ENCODE data around the gene TNF. TPM values are rescaled to one million over a fixed set of nuclear protein-coding genes. Genes with fewer than 3 reads are reported as not detected.

The TNF gene
- total and polyA plus RNA-seq, 12 donors, result 0.22 to 3.2 (median 1.0) TPM; not detected in 1

- 91 to 97% (median 96%) methylated on average over 14 to 19 of the region's 19 CpGs for WGBS, 4 donors
- Histone ChIP-seq H3K4me3 (no peak overlapping the region), H3K27me3 (no peaks in the 10 kb centered on the region), H3K36me3 (replicated peaks in 1 of 2) (peaks cover 0 to 97% of the 10 kb centered on the region in 2 donors), H3K9me3 (replicated peaks in 1 of 3) (no peaks in the 10 kb centered on the region), H3K4me1 (replicated peaks in 1 of 2) (peaks cover 0 to 3% of the 10 kb centered on the region in 2 donors), H3K27ac (no peak overlapping the region)
- TF ChIP-seq CTCF (IDR thresholded peaks at IDR 0.05) (no peak), POLR2A (IDR thresholded peaks at IDR 0.05) (no peak)
- intact Hi-C loops (cut with DNase I), result no loop called here
- no peak for DNase-seq
Measured at GRCh38 chr6:31627690-31628287, 52.4 kb downstream of the TNF start.

Small RNAs within 50 kb of the gene (small RNA-seq; reads per million reads assigned to genes)
- 4.4 to 4.6 reads per million in 2 donors for gene SNORA38
- 193 to 247 reads per million in 2 donors for gene SNORD117
- gene SNORD84, result 0 reads per million in 2 donors
- gene UQCRHP1, result 0 reads per million in 2 donors

Other genes with a start within 250 kb of the TNF start
Only the 30 nearest of the 34 such genes appear.
- gene HLA-B, start 218.4 kb upstream of the TNF start, total RNA-seq, result 1,000 to 10,000 TPM in 8 of 9 donors, 100 to 1,000 TPM in 1; 248 to 3,150 (median 1,269) TPM
- 1,000 to 10,000 TPM in 1 of 3 donors, 100 to 1,000 TPM in 2; 615 to 1,099 (median 618) TPM for gene HLA-B, start 218.4 kb upstream of the TNF start, polyA plus RNA-seq
- gene MICA, start 172.0 kb upstream of the TNF start, total RNA-seq, result 10 to 100 TPM; 12.2 to 58.7 (median 29.1) TPM
- gene MICA, start 172.0 kb upstream of the TNF start, polyA plus RNA-seq, result 10 to 100 TPM; 36.0 to 66.0 (median 45.6) TPM
- gene MICB, start 77.4 kb upstream of the TNF start, total RNA-seq, result 1 to 10 TPM; 1.1 to 3.3 (median 3.0) TPM
- gene MICB, start 77.4 kb upstream of the TNF start, polyA plus RNA-seq, result 1 to 10 TPM in 2 of 3 donors, under 1 TPM in 1; 0.57 to 3.0 (median 2.7) TPM
- not detected for gene MCCD1, start 46.6 kb upstream of the TNF start, total RNA-seq
- not detected for gene MCCD1, start 46.6 kb upstream of the TNF start, polyA plus RNA-seq
- 100 to 1,000 TPM; 155 to 345 (median 287) TPM for gene DDX39B, start 33.6 kb upstream of the TNF start, total RNA-seq
- 100 to 1,000 TPM; 167 to 969 (median 968) TPM for gene DDX39B, start 33.6 kb upstream of the TNF start, polyA plus RNA-seq
- gene ATP6V1G2, start 29.0 kb upstream of the TNF start, total RNA-seq, result 1 to 10 TPM in 7 of 9 donors, under 1 TPM in 2; 0.87 to 4.8 (median 2.8) TPM
- gene ATP6V1G2, start 29.0 kb upstream of the TNF start, polyA plus RNA-seq, result 1 to 10 TPM; 2.8 to 6.6 (median 5.6) TPM
- gene NFKBIL1, start 28.0 kb upstream of the TNF start, total RNA-seq, result 10 to 100 TPM; 15.1 to 33.6 (median 27.9) TPM
- gene NFKBIL1, start 28.0 kb upstream of the TNF start, polyA plus RNA-seq, result 10 to 100 TPM in 2 of 3 donors, 1 to 10 TPM in 1; 5.0 to 46.2 (median 27.6) TPM
- gene LTA, start 3.3 kb upstream of the TNF start, total RNA-seq, result 1 to 10 TPM in 2 of 9 donors, not detected in 7; 1.2 to 1.4 TPM
- under 1 TPM in 2 of 3 donors, not detected in 1; 0.20 to 0.72 TPM for gene LTA, start 3.3 kb upstream of the TNF start, polyA plus RNA-seq
- 1 to 10 TPM in 3 of 9 donors, under 1 TPM in 3, not detected in 3; 0.35 to 4.3 (median 0.95) TPM for gene LTB, start 6.9 kb downstream of the TNF start, total RNA-seq
- 1 to 10 TPM in 2 of 3 donors, under 1 TPM in 1; 0.31 to 6.7 (median 4.8) TPM for gene LTB, start 6.9 kb downstream of the TNF start, polyA plus RNA-seq
- 10 to 100 TPM in 8 of 9 donors, 1 to 10 TPM in 1; 5.8 to 29.0 (median 16.9) TPM for gene LST1, start 10.7 kb downstream of the TNF start, total RNA-seq
- gene LST1, start 10.7 kb downstream of the TNF start, polyA plus RNA-seq, result 10 to 100 TPM in 2 of 3 donors, 1 to 10 TPM in 1; 9.7 to 67.8 (median 49.2) TPM
- gene NCR3, start 17.4 kb downstream of the TNF start, total RNA-seq, result under 1 TPM in 1 of 9 donors, not detected in 8; 0.46 TPM
- gene NCR3, start 17.4 kb downstream of the TNF start, polyA plus RNA-seq, result under 1 TPM in 2 of 3 donors, not detected in 1; 0.10 to 0.24 TPM
- gene AIF1, start 39.7 kb downstream of the TNF start, total RNA-seq, result 100 to 1,000 TPM in 1 of 9 donors, 10 to 100 TPM in 8; 15.3 to 104 (median 64.7) TPM
- gene AIF1, start 39.7 kb downstream of the TNF start, polyA plus RNA-seq, result 10 to 100 TPM; 61.4 to 81.6 (median 73.0) TPM
- 100 to 1,000 TPM in 5 of 9 donors, 10 to 100 TPM in 4; 31.9 to 198 (median 103) TPM for gene PRRC2A, start 45.1 kb downstream of the TNF start, total RNA-seq
- 100 to 1,000 TPM in 2 of 3 donors, 10 to 100 TPM in 1; 55.6 to 419 (median 330) TPM for gene PRRC2A, start 45.1 kb downstream of the TNF start, polyA plus RNA-seq
- gene BAG6, start 77.1 kb downstream of the TNF start, total RNA-seq, result 100 to 1,000 TPM; 113 to 336 (median 299) TPM
- 100 to 1,000 TPM; 170 to 799 (median 668) TPM for gene BAG6, start 77.1 kb downstream of the TNF start, polyA plus RNA-seq
- 1 to 10 TPM in 8 of 9 donors, not detected in 1; 2.3 to 4.7 (median 3.7) TPM for gene APOM, start 80.3 kb downstream of the TNF start, total RNA-seq
- gene APOM, start 80.3 kb downstream of the TNF start, polyA plus RNA-seq, result 10 to 100 TPM in 2 of 3 donors, 1 to 10 TPM in 1; 6.4 to 18.2 (median 10.7) TPM
- 10 to 100 TPM; 23.8 to 37.0 (median 27.2) TPM for gene C6orf47, start 85.2 kb downstream of the TNF start, total RNA-seq
- 10 to 100 TPM; 17.9 to 23.6 (median 20.0) TPM for gene C6orf47, start 85.2 kb downstream of the TNF start, polyA plus RNA-seq
- gene GPANK1, start 89.4 kb downstream of the TNF start, total RNA-seq, result 10 to 100 TPM; 10.2 to 61.2 (median 16.9) TPM
- 10 to 100 TPM in 2 of 3 donors, 1 to 10 TPM in 1; 7.4 to 18.3 (median 17.6) TPM for gene GPANK1, start 89.4 kb downstream of the TNF start, polyA plus RNA-seq
- 100 to 1,000 TPM; 142 to 324 (median 177) TPM for gene CSNK2B, start 90.5 kb downstream of the TNF start, total RNA-seq
- gene CSNK2B, start 90.5 kb downstream of the TNF start, polyA plus RNA-seq, result 100 to 1,000 TPM; 171 to 239 (median 236) TPM
- gene LY6G5B, start 94.4 kb downstream of the TNF start, total RNA-seq, result 10 to 100 TPM in 1 of 9 donors, 1 to 10 TPM in 6, under 1 TPM in 2; 0.48 to 13.3 (median 3.4) TPM
- 10 to 100 TPM in 1 of 3 donors, 1 to 10 TPM in 2; 4.2 to 13.4 (median 8.1) TPM for gene LY6G5B, start 94.4 kb downstream of the TNF start, polyA plus RNA-seq
- 1 to 10 TPM in 5 of 9 donors, under 1 TPM in 3, not detected in 1; 0.39 to 2.5 (median 1.8) TPM for gene LY6G5C, start 105.5 kb downstream of the TNF start, total RNA-seq
- 1 to 10 TPM in 2 of 3 donors, under 1 TPM in 1; 0.75 to 3.6 (median 3.1) TPM for gene LY6G5C, start 105.5 kb downstream of the TNF start, polyA plus RNA-seq
- 10 to 100 TPM; 48.0 to 64.4 (median 54.9) TPM for gene ABHD16A, start 127.8 kb downstream of the TNF start, total RNA-seq
- gene ABHD16A, start 127.8 kb downstream of the TNF start, polyA plus RNA-seq, result 10 to 100 TPM; 38.7 to 73.1 (median 62.9) TPM
- under 1 TPM in 1 of 9 donors, not detected in 8; 0.44 TPM for gene LY6G6F, start 131.3 kb downstream of the TNF start, total RNA-seq
- gene LY6G6F, start 131.3 kb downstream of the TNF start, polyA plus RNA-seq, result not detected
- not detected for gene LY6G6D, start 139.8 kb downstream of the TNF start, total RNA-seq
- gene LY6G6D, start 139.8 kb downstream of the TNF start, polyA plus RNA-seq, result not detected
- gene LY6G6C, start 146.2 kb downstream of the TNF start, total RNA-seq, result not detected
- gene LY6G6C, start 146.2 kb downstream of the TNF start, polyA plus RNA-seq, result not detected
- under 1 TPM in 2 of 9 donors, not detected in 7; 0.22 to 0.65 TPM for gene MPIG6B, start 147.8 kb downstream of the TNF start, total RNA-seq
- under 1 TPM in 2 of 3 donors, not detected in 1; 0.07 to 0.08 TPM for gene MPIG6B, start 147.8 kb downstream of the TNF start, polyA plus RNA-seq
- gene DDAH2, start 153.7 kb downstream of the TNF start, total RNA-seq, result 10 to 100 TPM; 21.1 to 52.7 (median 31.5) TPM
- gene DDAH2, start 153.7 kb downstream of the TNF start, polyA plus RNA-seq, result 100 to 1,000 TPM in 2 of 3 donors, 1 to 10 TPM in 1; 6.4 to 202 (median 138) TPM
- 100 to 1,000 TPM; 176 to 426 (median 217) TPM for gene CLIC1, start 161.0 kb downstream of the TNF start, total RNA-seq
- gene CLIC1, start 161.0 kb downstream of the TNF start, polyA plus RNA-seq, result 100 to 1,000 TPM; 109 to 252 (median 146) TPM
- gene MSH5, start 164.4 kb downstream of the TNF start, total RNA-seq, result 10 to 100 TPM in 3 of 9 donors, 1 to 10 TPM in 6; 3.0 to 16.7 (median 5.9) TPM
- 10 to 100 TPM in 2 of 3 donors, 1 to 10 TPM in 1; 3.6 to 24.5 (median 16.8) TPM for gene MSH5, start 164.4 kb downstream of the TNF start, polyA plus RNA-seq
- gene SAPCD1, start 187.1 kb downstream of the TNF start, total RNA-seq, result 1 to 10 TPM in 1 of 9 donors, under 1 TPM in 3, not detected in 5; 0.46 to 2.3 (median 0.84) TPM
- 10 to 100 TPM in 1 of 3 donors, 1 to 10 TPM in 1, under 1 TPM in 1; 0.75 to 17.2 (median 6.0) TPM for gene SAPCD1, start 187.1 kb downstream of the TNF start, polyA plus RNA-seq
- gene VWA7, start 201.8 kb downstream of the TNF start, total RNA-seq, result 1 to 10 TPM in 2 of 9 donors, under 1 TPM in 7; 0.17 to 2.3 (median 0.36) TPM
- gene VWA7, start 201.8 kb downstream of the TNF start, polyA plus RNA-seq, result 1 to 10 TPM in 2 of 3 donors, under 1 TPM in 1; 0.74 to 8.1 (median 1.1) TPM